HL-60 (cell line): Measurements from ENCODE around the gene AMH.

Experiments used
- DNase-seq, 2 experiments: peaks; one replicate each; pipeline ENCODE4 v3.0.0-alpha.2; 2010 to 2020; ENCODE audit warnings: low read depth in 1 of 2, low spot score in 1 of 2
- H3K27ac ChIP-seq: fragments of 250-450 bp; sonication (Bioruptor Pico); replicated peaks from 2 replicates; pipeline ENCODE4 v1.5.1; 2020; ENCODE audit warnings: mild to moderate bottlenecking, moderate library complexity
- H3K27me3 ChIP-seq: fragments of 250-450 bp; sonication (Bioruptor Pico); 2 replicates; pipeline ENCODE4 v1.5.1; 2021; ENCODE audit warnings: mild to moderate bottlenecking, moderate library complexity; ENCODE audit not compliant: insufficient read depth, poor library complexity, severe bottlenecking
- H3K4me3 ChIP-seq: replicated peaks from 2 replicates; pipeline ENCODE4 v1.5.1; 2011; ENCODE audit warnings: mild to moderate bottlenecking, control low read depth, low read length; ENCODE audit not compliant: insufficient read depth
- GABPA ChIP-seq: IDR thresholded peaks from 2 replicates; pipeline ENCODE4 v1.6.1; 2012; ENCODE audit warnings: low read depth
- POLR2AphosphoS5 ChIP-seq: IDR thresholded peaks from 2 replicates; pipeline ENCODE4 v1.6.1; 2012; ENCODE audit warnings: low read depth
- REST ChIP-seq: IDR thresholded peaks from 2 replicates; pipeline ENCODE4 v1.6.1; 2012; ENCODE audit warnings: low read depth; ENCODE audit not compliant: insufficient replicate concordance
- SPI1 ChIP-seq: IDR thresholded peaks from 2 replicates; pipeline ENCODE4 v1.6.1; 2012; ENCODE audit warnings: low read depth, mild to moderate bottlenecking, borderline replicate concordance
- TF ChIP-seq, protein P1 (sequence below): IDR thresholded peaks from one replicate; pipeline ENCODE4 v1.5.1; 2011; ENCODE audit warnings: low read length, control low read depth, inconsistent platforms; ENCODE audit not compliant: insufficient read depth

The AMH gene

DNA sequence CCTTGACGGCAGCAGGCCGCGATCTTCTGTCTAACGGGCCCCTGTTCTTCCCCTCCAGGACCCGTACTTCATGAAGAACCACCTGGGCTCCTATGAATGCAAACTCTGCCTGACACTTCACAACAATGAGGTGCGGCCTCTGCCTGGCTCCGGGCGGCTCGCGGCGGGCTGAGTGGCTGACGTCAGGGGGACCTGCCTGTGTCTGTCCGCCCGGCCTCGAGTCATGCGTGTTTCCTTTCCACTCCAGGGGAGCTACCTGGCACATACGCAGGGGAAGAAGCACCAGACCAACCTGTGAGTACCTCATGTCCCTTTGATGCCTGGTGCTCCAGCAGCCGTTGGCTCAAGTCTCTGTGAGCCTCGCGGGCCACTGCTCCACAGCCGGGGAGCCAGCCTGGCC lies 4.6 kb upstream of the AMH start:
- Histone ChIP-seq H3K4me3 (no peak overlapping the region), H3K27me3 (no peaks in the 10 kb centered on the region), H3K27ac (no peak overlapping the region)
- TF ChIP-seq, protein P1, sequence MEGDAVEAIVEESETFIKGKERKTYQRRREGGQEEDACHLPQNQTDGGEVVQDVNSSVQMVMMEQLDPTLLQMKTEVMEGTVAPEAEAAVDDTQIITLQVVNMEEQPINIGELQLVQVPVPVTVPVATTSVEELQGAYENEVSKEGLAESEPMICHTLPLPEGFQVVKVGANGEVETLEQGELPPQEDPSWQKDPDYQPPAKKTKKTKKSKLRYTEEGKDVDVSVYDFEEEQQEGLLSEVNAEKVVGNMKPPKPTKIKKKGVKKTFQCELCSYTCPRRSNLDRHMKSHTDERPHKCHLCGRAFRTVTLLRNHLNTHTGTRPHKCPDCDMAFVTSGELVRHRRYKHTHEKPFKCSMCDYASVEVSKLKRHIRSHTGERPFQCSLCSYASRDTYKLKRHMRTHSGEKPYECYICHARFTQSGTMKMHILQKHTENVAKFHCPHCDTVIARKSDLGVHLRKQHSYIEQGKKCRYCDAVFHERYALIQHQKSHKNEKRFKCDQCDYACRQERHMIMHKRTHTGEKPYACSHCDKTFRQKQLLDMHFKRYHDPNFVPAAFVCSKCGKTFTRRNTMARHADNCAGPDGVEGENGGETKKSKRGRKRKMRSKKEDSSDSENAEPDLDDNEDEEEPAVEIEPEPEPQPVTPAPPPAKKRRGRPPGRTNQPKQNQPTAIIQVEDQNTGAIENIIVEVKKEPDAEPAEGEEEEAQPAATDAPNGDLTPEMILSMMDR, result no peak
- TF ChIP-seq POLR2AphosphoS5 (no peak), GABPA (no peak), SPI1 (no peak), REST (no peak)
- no peak for DNase-seq

DNA sequence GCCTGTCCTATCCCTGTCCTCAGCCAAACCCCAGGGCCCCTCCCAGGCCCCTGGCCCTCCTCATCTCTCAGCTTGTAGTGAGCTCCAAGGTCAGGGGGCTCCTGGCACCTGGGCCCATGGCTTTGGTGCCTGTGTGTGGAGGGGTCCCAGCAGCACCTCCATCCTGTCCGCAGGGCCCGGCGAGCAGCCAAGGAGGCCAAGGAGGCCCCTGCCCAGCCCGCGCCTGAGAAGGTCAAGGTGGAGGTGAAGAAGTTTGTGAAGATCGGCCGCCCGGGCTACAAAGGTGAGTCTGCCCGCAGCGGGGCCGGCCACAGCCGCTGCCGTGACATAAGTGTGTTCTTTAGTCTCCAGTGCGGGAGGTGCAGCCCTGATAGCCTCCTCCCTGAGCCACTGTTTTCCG lies 3.9 kb upstream of the AMH start:
- no peak for TF ChIP-seq GABPA
- TF ChIP-seq, protein P1, result no peak
- TF ChIP-seq POLR2AphosphoS5, result no peak
- TF ChIP-seq REST, result no peak
- TF ChIP-seq SPI1, result no peak
- no peak for DNase-seq
- Histone ChIP-seq H3K4me3 (no peak overlapping the region), H3K27ac (no peak overlapping the region), H3K27me3 (peaks cover 7% of the 10 kb centered on the region)

GRCh38 chr19:2246014-2246620 lies 3.0 kb upstream of the AMH start:
- Histone ChIP-seq H3K27ac (no peak overlapping the region), H3K27me3 (peaks cover 12% of the 10 kb centered on the region), H3K4me3 (no peak overlapping the region)
- TF ChIP-seq GABPA (no peak), REST (no peak), SPI1 (no peak), POLR2AphosphoS5 (no peak)
- TF ChIP-seq, protein P1, result no peak
- no peak for DNase-seq
